ENCODE results near the gene ESPL1.
A peak's percentile ranks its signal among the peaks of the same experiment; 100 is the strongest.

The ESPL1 gene

DNA sequence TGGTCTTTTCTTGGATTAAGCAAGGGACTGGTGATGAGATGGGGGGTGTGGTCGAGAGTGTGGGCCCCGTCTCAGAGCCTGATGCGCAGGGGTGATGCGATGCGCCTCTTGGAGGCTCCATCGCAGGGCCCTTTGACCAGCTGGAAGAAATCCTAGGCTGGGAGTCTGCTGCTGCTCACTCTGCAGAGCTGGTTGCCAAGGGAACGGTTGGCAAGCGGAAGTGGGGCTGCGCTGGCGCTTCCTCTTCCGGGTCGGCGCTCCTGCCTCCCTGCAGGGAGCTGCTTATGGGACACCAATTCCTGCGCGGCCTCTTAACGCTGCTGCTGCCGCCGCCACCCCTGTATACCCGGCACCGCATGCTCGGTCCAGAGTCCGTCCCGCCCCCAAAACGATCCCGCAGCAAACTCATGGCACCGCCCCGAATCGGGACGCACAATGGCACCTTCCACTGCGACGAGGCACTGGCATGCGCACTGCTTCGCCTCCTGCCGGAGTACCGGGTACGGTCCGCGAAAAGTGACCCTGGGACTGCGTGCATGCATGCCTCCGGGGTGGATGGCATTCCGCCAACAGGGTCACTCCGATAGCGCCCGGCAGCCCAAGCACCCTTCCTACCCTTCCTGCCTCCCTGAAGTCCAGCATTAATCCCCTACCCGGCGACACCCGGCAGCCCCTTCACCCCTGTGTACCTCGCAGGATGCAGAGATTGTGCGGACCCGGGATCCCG lies 31.5 kb downstream of the ESPL1 start, which contains the start of gene MYG1:
Gene MYG1 (plus strand): TSS at position 242 of the 727 bp plus-strand sequence. CDS start 43 bp downstream, at position 285.
- H3K4me1 ChIP-seq (ENCODE audit: control insufficient read depth, insufficient read depth, low read length): peaks cover 14% of the 10 kb centered on the region
- peak within 1 kb of the TSS; percentile 63 for H3K9ac ChIP-seq (ENCODE audit: low read length)
- H3K9me3 ChIP-seq (ENCODE audit: control insufficient read depth, low read length): no peaks in the 10 kb centered on the region
- no peaks in the 10 kb centered on the region for H3K27me3 ChIP-seq (ENCODE audit: control insufficient read depth, insufficient read depth, low read length)
- no peaks in the 10 kb centered on the region for H3K36me3 ChIP-seq (ENCODE audit: control insufficient read depth, insufficient read depth, low read length)
- H3K4me3 ChIP-seq (ENCODE audit: low read length): peak within 1 kb of the TSS; percentile 86

GRCh38 chr12:53300187-53300586 lies 32.1 kb downstream of the ESPL1 start:
- H3K9ac ChIP-seq (ENCODE audit: low read length): peak overlapping the region; percentile 63
- peak overlapping the region; percentile 86 for H3K4me3 ChIP-seq (ENCODE audit: low read length)
- no peaks in the 10 kb centered on the region for H3K36me3 ChIP-seq (ENCODE audit: control insufficient read depth, insufficient read depth, low read length)
- H3K27me3 ChIP-seq (ENCODE audit: control insufficient read depth, insufficient read depth, low read length): no peaks in the 10 kb centered on the region
- H3K4me1 ChIP-seq (ENCODE audit: control insufficient read depth, insufficient read depth, low read length): peaks cover 14% of the 10 kb centered on the region
- no peaks in the 10 kb centered on the region for H3K9me3 ChIP-seq (ENCODE audit: control insufficient read depth, low read length)

GRCh38 chr12:53302903-53303302 lies 34.8 kb downstream of the ESPL1 start:
- Histone ChIP-seq H3K36me3 (ENCODE audit: control insufficient read depth, insufficient read depth, low read length) (peaks cover 3% of the 10 kb centered on the region), H3K4me1 (ENCODE audit: control insufficient read depth, insufficient read depth, low read length) (peaks cover 8% of the 10 kb centered on the region), H3K9me3 (ENCODE audit: control insufficient read depth, low read length) (no peaks in the 10 kb centered on the region), H3K27me3 (ENCODE audit: control insufficient read depth, insufficient read depth, low read length) (no peaks in the 10 kb centered on the region), H3K4me3 (ENCODE audit: low read length) (no peak overlapping the region), H3K9ac (ENCODE audit: low read length) (no peak overlapping the region)

DNA sequence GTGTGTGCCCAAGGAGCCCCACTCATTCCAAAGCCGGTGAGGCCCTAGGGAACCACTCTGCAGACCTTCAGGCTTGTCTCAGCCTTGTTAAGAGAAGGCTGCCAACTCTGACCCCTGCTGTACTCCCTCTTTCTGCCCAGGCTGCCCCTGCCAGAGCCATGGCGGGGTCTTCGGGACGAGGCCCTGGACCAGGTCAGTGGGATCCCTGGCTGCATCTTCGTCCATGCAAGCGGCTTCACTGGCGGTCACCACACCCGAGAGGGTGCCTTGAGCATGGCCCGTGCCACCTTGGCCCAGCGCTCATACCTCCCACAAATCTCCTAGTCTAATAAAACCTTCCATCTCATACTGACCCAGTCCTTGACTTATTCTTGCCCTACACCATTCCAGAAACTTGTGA lies 38.7 kb downstream of the ESPL1 start:
- H3K27me3 ChIP-seq (ENCODE audit: control insufficient read depth, insufficient read depth, low read length): no peaks in the 10 kb centered on the region
- H3K9me3 ChIP-seq (ENCODE audit: control insufficient read depth, low read length): no peaks in the 10 kb centered on the region
- no peak overlapping the region for H3K9ac ChIP-seq (ENCODE audit: low read length)
- H3K4me1 ChIP-seq (ENCODE audit: control insufficient read depth, insufficient read depth, low read length): no peaks in the 10 kb centered on the region
- no peak overlapping the region for H3K4me3 ChIP-seq (ENCODE audit: low read length)
- H3K36me3 ChIP-seq (ENCODE audit: control insufficient read depth, insufficient read depth, low read length): peaks cover 12% of the 10 kb centered on the region

GRCh38 chr12:53308276-53308675 lies 40.2 kb downstream of the ESPL1 start:
- no peak overlapping the region for H3K4me3 ChIP-seq (ENCODE audit: low read length)
- peaks cover 12% of the 10 kb centered on the region for H3K36me3 ChIP-seq (ENCODE audit: control insufficient read depth, insufficient read depth, low read length)
- no peak overlapping the region for H3K9ac ChIP-seq (ENCODE audit: low read length)
- no peaks in the 10 kb centered on the region for H3K9me3 ChIP-seq (ENCODE audit: control insufficient read depth, low read length)
- H3K27me3 ChIP-seq (ENCODE audit: control insufficient read depth, insufficient read depth, low read length): no peaks in the 10 kb centered on the region
- H3K4me1 ChIP-seq (ENCODE audit: control insufficient read depth, insufficient read depth, low read length): no peaks in the 10 kb centered on the region

DNA sequence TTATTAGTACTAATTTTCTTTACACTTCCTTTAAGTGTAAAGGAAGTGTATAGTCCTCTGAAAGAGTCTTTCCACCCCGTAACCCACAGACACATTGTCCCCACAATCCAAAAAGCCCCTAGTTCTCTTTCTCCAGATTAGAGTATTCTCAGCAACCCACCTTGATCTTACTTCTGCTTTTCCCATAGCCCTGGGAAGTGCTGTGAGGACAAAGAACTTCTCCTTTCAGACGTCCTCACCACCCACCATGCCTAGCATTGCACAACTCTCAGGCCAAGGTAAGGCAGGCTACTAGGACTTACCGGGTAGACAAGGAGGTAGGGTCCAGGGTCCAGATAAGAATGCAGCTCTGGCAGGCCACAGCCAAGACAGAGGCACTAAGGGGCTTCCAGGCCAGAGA lies 45.9 kb downstream of the ESPL1 start:
- peaks cover 5% of the 10 kb centered on the region for H3K36me3 ChIP-seq (ENCODE audit: control insufficient read depth, insufficient read depth, low read length)

DNA sequence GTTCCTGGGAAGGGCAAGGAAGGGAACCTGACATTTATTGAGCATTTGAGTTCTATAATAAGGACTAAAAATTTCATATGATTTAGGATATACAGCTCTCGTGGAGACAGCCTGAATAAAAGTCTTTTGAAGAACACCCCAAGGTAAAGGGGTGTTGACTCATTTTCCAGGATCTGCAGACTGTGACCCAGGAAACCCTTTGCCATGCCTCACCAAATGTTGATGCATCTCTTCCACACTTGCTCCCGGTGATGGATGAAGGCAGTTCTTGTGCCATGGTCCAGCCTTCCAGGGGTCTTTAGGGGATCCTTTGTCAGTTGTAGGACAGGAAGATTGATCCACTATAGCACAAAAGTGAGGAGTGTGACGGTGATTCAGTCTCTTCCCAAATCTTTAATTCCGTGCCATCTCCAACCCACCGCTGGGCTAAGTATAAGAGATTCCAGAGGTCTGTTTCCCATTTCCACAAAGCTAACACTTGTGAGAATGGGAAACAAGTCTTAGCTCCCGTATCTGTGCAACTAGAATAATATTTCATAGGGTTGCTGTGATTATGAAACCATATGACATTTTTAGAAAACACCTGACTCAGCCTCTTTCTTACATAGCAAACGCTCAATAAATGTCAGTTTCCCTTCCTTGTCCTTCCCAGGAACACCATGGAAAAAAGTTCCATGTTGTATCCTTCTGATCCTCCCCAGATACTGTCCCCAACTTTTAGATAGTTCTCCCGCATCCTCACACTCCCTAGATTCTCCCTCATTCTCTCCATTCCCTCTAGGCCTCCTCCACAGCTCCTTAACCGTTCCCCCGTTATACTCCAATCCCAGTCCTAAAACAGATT lies 52.5 kb downstream of the ESPL1 start:
- no peaks in the 10 kb centered on the region for H3K9me3 ChIP-seq (ENCODE audit: control insufficient read depth, low read length)
- H3K27me3 ChIP-seq (ENCODE audit: control insufficient read depth, insufficient read depth, low read length): peaks cover 3% of the 10 kb centered on the region
- peak overlapping the region; percentile 98 for H3K4me3 ChIP-seq (ENCODE audit: low read length)
- H3K4me1 ChIP-seq (ENCODE audit: control insufficient read depth, insufficient read depth, low read length): peaks cover 28% of the 10 kb centered on the region
- no peaks in the 10 kb centered on the region for H3K36me3 ChIP-seq (ENCODE audit: control insufficient read depth, insufficient read depth, low read length)
- H3K9ac ChIP-seq (ENCODE audit: low read length): peak overlapping the region; percentile 67

More for the DNA sequence above, 45.9 kb downstream of the ESPL1 start:
- Histone ChIP-seq H3K9me3 (ENCODE audit: control insufficient read depth, low read length) (no peaks in the 10 kb centered on the region), H3K4me3 (ENCODE audit: low read length) (no peak overlapping the region), H3K9ac (ENCODE audit: low read length) (no peak overlapping the region), H3K27me3 (ENCODE audit: control insufficient read depth, insufficient read depth, low read length) (no peaks in the 10 kb centered on the region), H3K4me1 (ENCODE audit: control insufficient read depth, insufficient read depth, low read length) (no peaks in the 10 kb centered on the region)

- Histone ChIP-seq H3K4me3 (ENCODE audit: low read length) (peak overlapping the region; percentile 27), H3K9ac (ENCODE audit: low read length) (peak overlapping the region; percentile 67), H3K27me3 (ENCODE audit: control insufficient read depth, insufficient read depth, low read length) (peaks cover 11% of the 10 kb centered on the region), H3K36me3 (ENCODE audit: control insufficient read depth, insufficient read depth, low read length) (no peaks in the 10 kb centered on the region), H3K4me1 (ENCODE audit: control insufficient read depth, insufficient read depth, low read length) (peaks cover 34% of the 10 kb centered on the region), H3K9me3 (ENCODE audit: control insufficient read depth, low read length) (no peaks in the 10 kb centered on the region)
These were observed 56.1 kb downstream of the ESPL1 start for GRCh38 chr12:53324113-53324778.

DNA sequence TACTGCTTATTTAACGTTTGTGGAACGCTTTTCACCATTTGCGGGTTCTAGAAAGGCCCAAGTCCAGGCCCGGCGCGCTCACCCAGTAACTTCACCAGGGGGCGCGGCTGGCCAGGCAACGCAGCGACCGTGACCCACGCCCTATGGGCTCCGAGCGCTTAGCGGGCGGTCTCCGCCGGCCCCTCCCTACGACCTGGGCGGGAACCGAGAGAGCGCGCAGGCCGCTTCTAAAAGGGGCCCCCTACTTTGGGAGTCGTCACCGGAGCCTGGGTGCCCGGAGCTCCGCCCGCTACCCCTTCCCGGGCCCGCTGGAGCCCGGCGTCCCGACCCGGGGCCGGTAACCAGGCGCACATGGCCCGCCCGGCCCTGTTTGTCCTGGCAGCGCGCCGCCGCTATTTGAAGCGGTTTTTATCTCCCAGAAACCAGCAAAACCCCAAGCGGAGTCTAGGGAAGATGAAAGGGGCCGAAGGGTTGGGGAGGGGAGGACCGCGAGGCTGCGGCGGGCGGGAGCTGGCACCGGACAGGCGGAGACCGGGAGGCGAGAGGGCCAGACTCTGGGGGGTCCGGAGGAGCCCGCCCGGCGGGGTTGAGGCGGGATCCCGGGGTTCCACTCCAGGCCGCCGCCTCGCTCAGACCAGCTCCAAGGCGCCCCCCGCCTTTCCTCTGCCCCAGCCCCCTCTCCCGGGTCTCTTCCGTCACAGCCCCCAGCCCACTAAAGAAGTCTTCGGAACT lies 56.8 kb downstream of the ESPL1 start:
- Histone ChIP-seq H3K27me3 (ENCODE audit: control insufficient read depth, insufficient read depth, low read length) (peaks cover 11% of the 10 kb centered on the region), H3K9me3 (ENCODE audit: control insufficient read depth, low read length) (no peaks in the 10 kb centered on the region), H3K4me1 (ENCODE audit: control insufficient read depth, insufficient read depth, low read length) (peaks cover 34% of the 10 kb centered on the region), H3K4me3 (ENCODE audit: low read length) (peak overlapping the region; percentile 27), H3K9ac (ENCODE audit: low read length) (peak overlapping the region; percentile 67), H3K36me3 (ENCODE audit: control insufficient read depth, insufficient read depth, low read length) (no peaks in the 10 kb centered on the region)

DNA sequence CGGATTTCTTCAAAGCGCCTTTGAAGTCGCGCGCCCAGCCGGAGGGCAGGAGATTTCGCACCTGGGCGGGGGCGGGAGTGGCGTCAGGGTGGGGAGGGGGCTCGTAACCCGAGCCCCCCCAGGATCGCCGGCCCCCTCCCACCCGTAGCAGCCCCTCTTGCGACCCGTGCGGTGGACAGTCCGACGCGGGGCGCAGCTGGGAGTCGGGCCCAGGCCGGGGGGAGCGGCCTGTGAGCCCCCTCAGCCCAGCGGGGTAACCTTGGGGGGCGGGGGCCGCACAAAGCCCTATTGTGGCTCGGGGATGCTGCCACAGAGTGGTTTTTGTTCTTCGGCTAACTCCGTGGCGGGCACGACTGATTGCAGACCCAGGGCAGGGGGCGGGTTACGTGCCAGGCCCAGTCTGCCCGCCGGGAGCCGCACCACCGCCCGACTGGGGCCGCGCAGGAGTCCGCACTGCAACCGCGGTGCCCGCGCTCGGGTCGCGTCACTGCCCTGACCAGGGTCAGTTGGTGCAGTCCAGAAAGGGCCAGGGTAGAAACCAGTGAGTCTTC lies 57.5 kb downstream of the ESPL1 start:
- peak overlapping the region; percentile 67 for H3K9ac ChIP-seq (ENCODE audit: low read length)
- peaks cover 11% of the 10 kb centered on the region for H3K27me3 ChIP-seq (ENCODE audit: control insufficient read depth, insufficient read depth, low read length)
- H3K36me3 ChIP-seq (ENCODE audit: control insufficient read depth, insufficient read depth, low read length): no peaks in the 10 kb centered on the region
- H3K9me3 ChIP-seq (ENCODE audit: control insufficient read depth, low read length): no peaks in the 10 kb centered on the region
- H3K4me3 ChIP-seq (ENCODE audit: low read length): peak overlapping the region; percentile 27
- peaks cover 27% of the 10 kb centered on the region for H3K4me1 ChIP-seq (ENCODE audit: control insufficient read depth, insufficient read depth, low read length)

DNA sequence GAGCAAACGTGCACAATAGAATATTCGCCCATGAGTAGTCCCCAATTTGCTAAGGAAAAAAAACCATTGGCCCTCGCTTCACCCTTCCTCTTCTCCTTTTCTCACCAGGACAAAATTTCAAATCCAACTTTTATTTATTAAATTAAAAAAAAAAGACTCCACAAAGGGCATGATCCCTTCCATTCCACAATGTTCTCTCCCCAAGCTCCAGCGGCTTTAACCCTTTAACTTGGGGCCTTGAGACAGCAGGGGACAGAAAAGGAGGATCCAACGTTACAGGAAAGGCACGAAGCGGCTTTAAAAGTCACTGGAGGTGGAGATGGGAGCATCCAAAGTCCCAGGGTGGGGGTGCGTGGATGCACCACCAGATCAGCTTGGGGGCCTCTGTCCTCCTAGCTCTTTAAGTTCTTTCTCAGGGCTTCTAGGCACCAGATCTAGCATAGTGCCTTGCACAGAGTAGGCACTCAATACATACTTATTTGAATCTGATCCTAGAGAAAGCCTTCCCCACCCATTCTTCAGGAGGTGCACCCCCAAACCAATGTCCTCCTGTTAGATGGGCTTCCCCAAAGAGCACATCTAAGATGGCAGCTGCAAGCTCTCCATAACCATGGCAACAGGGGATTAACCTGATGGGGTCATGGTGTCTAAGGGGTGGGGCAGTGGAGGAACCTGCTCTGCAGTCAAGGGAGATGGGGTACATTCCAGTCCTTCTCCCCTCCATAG lies 58.5 kb downstream of the ESPL1 start:
- Histone ChIP-seq H3K36me3 (ENCODE audit: control insufficient read depth, insufficient read depth, low read length) (no peaks in the 10 kb centered on the region), H3K9me3 (ENCODE audit: control insufficient read depth, low read length) (no peaks in the 10 kb centered on the region), H3K9ac (ENCODE audit: low read length) (no peak overlapping the region), H3K4me3 (ENCODE audit: low read length) (no peak overlapping the region), H3K27me3 (ENCODE audit: control insufficient read depth, insufficient read depth, low read length) (peaks cover 11% of the 10 kb centered on the region), H3K4me1 (ENCODE audit: control insufficient read depth, insufficient read depth, low read length) (peaks cover 23% of the 10 kb centered on the region)

Measured in mucosa of stomach (tissue), 1 donor.